ENCODE data around the gene FAM20C.
"Not testable (repeated sequence)": the region's sequence is repeated elsewhere in the genome, so short reads cannot be mapped to it uniquely, and the experiment has no call there.

Gene FAM20C

DNA sequence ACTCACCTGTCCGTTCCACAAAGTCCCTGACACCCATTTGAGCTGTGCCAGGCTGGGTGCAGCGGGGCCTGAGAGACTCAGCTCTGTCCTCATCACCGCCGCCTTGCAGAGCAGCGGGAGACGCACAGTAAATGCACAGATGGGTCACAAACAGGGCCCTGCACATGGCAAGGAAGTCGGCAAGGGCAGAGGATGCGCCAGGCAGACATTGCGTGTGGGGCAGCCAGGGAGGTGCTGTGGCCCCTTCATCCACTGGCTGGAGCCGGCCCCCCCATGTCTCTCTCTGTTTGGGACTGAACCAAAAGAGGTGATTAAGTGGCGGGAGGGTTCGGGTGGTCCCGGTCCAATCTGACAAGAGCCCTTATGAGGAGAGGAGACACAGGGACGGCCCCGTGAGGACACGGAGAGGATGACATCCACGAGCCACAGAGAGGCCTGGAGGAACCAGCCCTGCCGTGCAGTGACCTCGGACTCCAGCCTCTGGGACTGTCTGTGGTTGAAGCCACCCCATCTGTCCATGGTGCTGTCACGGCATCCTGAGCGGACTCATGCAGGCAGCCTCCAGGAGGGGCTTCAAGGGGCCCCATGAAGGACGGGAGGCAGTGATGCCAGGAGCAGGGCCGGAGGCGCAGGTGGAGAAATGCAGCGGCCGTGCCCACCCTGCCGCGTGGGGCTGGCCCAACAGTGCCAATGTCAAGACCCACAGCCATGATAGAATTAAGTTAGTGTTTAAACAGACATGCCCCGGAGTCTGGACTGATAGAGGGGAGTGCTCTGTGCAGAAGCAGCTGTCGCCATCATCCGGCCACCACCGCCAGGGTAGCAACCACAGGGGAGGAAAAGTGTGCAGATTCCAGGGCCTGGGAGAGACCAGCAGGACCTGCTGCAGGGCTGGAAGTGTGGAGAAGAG lies 69.2 kb downstream of the FAM20C start:
- no peak for DNase-seq

GRCh38 chr7:262251-262572 lies 69.8 kb downstream of the FAM20C start:
- no peak for DNase-seq

- peak; percentile 40 for DNase-seq
Observed at GRCh38 chr7:262631-263311, 70.4 kb downstream of the FAM20C start.

GRCh38 chr7:263483-264351 lies 71.3 kb downstream of the FAM20C start:
- not testable (repeated sequence) for DNase-seq

- DNase-seq, result no peak
Observed at GRCh38 chr7:264541-265191, 72.3 kb downstream of the FAM20C start.

DNA sequence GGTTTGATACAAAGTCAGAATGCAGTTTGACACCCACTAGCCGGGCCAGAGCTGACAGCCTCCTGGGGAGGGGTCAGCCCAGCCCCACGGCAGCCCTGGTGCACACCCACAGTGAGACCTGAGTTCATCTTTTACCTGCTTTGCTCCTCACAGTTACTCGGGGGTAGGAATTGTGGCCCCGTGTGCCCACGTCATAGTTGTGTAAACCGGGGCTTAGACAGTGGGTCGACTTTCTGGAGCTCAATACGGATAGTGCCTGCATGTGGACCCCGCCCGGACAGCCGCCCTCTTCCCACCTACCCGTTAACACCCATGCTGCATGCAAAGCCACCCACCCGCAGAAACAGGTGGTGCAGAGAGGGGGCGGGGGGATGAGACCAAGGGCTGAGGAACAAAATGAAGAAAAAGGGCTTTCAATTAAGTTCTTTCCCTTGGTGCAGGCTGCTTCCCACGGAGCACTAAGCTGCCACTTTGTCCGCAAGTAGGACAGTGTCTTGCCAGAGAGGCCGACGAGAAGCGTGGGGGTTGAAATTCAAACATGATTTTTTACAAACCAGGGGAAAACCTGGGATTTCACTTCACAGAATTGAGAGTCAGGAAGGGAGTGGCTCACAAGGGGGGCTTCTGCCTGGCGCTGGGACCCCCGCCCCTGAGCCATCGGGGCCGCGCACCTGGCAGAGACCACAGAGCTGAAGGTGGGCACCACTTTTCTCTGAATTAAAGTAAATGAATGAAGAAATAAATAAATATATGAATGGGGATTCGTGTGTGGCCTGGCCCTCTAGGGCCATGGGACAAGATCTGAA lies 73.0 kb downstream of the FAM20C start:
- no peak for DNase-seq

- DNase-seq, result no peak
Observed at GRCh38 chr7:265998-266850, 73.9 kb downstream of the FAM20C start.

DNA sequence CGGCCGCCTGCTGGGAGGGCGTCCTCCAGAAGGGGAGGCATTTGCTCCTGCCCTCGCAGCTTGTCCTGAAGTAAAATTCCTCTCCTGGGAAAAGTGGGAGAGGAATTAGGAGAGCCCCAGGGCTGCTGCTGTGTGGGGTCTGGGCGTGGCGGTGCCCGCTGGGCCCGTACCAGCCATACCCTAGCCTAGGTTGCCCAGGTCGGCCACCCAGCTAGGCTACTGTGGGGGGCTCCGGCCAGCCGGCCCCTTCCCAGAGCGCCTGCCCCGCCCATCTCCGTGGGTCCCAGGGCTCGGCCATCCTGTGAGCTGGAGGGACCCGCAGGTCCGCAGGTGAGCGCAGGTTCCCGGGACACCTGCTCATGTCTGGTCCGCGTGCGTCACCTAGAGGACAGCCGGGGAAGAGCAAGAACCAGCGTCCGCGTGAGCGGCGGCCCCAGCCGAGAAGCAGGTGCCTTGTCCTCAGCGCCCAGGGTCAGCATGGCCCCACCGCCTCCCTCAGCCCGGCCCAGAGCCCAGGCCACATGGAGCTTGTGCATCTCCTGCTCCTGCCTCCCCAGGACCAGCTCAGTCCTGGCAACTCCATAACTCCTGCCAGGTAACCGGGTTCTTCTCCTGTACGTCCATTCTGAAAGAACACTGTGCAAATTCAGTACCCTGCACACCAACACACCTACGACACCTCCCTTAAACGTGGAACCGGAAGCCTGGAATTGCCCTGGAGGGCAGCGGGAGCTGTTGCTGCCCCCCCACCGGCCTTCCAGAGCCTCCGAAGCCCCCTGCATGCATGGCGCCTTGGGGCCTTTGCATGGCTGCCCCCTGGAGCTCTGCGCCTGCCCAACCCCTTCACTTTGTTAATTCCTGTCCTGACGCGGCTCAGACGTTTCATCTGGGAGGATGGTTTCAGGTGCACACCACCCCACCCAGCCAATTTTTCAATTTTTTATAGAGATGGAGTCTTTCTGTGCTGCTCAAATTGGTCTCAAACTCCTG lies 74.8 kb downstream of the FAM20C start:
- no peak for DNase-seq

GRCh38 chr7:268991-269390 lies 76.6 kb downstream of the FAM20C start:
- no peak for DNase-seq

- DNase-seq, result no peak
Observed at GRCh38 chr7:269721-270120, 77.3 kb downstream of the FAM20C start.

DNA sequence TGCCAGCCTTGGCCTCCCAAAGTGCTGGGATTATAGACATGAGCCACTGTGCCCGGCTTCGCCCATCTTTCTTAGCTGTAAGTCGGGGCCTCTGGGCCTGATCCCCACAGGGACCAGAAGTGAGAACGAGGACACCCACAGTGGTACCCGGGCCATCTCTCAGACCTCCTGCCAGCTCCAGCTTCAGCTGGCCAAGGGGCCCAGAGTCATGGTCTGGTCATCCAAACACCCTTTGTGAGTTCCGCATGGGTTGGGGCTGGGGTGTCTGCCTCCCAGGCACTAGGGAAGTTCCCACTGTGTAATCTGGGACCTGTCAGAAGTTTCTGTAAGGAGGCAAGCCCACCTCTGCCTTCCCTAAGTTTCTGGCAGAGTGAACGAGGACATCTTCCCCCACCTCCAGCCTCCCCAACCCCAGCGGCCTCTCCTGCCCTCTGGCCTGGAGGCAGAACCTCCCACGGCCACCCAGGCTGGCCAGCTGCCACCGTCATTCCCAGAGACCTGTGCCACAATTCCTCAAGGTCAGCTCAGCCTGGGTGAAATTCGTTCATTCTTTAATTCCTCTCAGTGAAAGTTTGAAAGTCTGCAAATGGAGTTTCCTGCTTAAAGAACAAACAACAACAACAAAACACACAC lies 78.1 kb downstream of the FAM20C start:
- no peak for DNase-seq

- no peak for DNase-seq
Observed at GRCh38 chr7:271266-272107, 79.1 kb downstream of the FAM20C start.

GRCh38 chr7:272108-272615 lies 79.8 kb downstream of the FAM20C start:
- DNase-seq, result no peak

DNA sequence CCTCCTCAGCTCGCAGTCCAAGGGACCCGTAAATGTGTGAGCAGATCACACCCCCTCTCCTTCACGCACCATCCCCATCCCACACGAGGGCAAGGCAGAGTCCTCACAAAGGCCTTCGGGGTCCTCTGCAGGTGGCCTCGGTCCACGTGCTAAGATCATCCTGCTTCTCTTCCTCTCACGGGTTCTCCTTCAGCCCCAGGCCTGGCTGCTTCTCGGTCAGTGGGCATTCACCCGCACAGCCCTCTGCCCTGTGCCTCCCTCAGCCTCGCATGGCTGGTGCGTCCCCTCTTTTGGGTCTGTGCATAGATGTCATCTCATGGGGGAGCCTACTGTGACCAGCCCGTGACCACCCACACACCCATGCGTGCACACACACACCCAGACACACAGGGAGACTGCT lies 80.3 kb downstream of the FAM20C start:
- DNase-seq, result no peak

GRCh38 chr7:273327-273726 lies 81.0 kb downstream of the FAM20C start:
- no peak for DNase-seq

DNA sequence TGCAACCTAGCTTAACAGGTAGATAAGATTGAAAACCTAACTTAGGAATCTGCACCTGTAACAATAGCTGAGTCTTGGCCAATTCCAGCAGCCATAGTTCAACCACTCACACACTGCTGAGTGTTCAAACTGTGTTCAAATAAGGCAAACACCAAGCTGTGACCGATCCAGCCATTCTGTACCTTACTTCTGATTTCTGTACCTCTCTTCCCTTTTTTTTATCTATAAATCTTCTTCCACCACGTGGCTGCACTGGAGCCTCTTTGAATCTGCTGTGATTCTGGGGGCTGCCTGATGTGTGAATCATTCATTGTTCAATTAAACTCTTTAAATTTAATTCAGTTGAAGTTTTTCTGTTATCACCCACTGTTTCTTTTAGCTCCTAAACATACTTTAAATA lies 81.9 kb downstream of the FAM20C start:
- no peak for DNase-seq

GRCh38 chr7:276230-276835 lies 84.0 kb downstream of the FAM20C start:
- DNase-seq, result no peak

GRCh38 chr7:277228-277627 lies 84.9 kb downstream of the FAM20C start:
- DNase-seq, result no peak

All from activated CD8-positive, alpha-beta memory T cell treated with anti-CD3 and anti-CD28 coated beads, Interleukin-2, amount 50 U/mL, for 4 hours (primary cell).